A673 (cell line): Measurements from ENCODE around the gene SLC31A1. TPM values are rescaled to one million over a fixed set of nuclear protein-coding genes. Genes with fewer than 3 reads are reported as not detected.

Source experiments
- BruUV-seq: library from RNA; stranded (reverse); fragments of 400-500 nt; replicated peaks from 2 replicates; lab custom pipeline; 2021; lab: Mats Ljungman, UMichigan
- CTCF ChIA-PET: fragments of 300-600 bp; sonication (Branson Sonifier 250); formaldehyde crosslinking; loops from one replicate; lab custom pipeline; 2022; ENCODE audit warnings: antibody characterized with exemption; lab: Charles Lee
- POLR2A ChIA-PET: fragments of 300-600 bp; sonication (Branson Sonifier 250); formaldehyde crosslinking; loops from one replicate; lab custom pipeline; 2022; ENCODE audit warnings: antibody characterized with exemption; ENCODE audit not compliant: low non-redundant PET; lab: Charles Lee
- DNase-seq: peaks from one replicate; pipeline ENCODE4 v3.0.0-alpha.2; 2015; ENCODE audit warnings: low spot score
- H3K27ac ChIP-seq: fragments of 200-600 bp; sonication (generic); 2 replicates; pipeline ENCODE4 v1.5.1; 2016; ENCODE audit warnings: mixed run types, low read depth, mild to moderate bottlenecking, mixed read lengths, antibody characterized with exemption, low read length; ENCODE audit not compliant: poor library complexity, severe bottlenecking
- H3K27me3 ChIP-seq: fragments of 200-600 bp; sonication (generic); replicated peaks from 2 replicates; pipeline ENCODE4 v1.6.1; 2017; ENCODE audit warnings: mixed run types, low read depth, mild to moderate bottlenecking, mixed read lengths, antibody characterized with exemption, low read length; ENCODE audit not compliant: insufficient read depth, poor library complexity
- H3K36me3 ChIP-seq: fragments of 200-600 bp; sonication (generic); 2 replicates; pipeline ENCODE4 v1.6.1; 2016; ENCODE audit warnings: mixed run types, mild to moderate bottlenecking, mixed read lengths, antibody characterized with exemption, low read length; ENCODE audit not compliant: insufficient read depth, poor library complexity, severe bottlenecking
- H3K4me1 ChIP-seq: fragments of 200-600 bp; sonication (generic); 2 replicates; pipeline ENCODE4 v1.6.1; 2017; ENCODE audit warnings: mixed run types, mild to moderate bottlenecking, mixed read lengths, antibody characterized with exemption, low read length; ENCODE audit not compliant: insufficient read depth, poor library complexity, severe bottlenecking
- H3K4me3 ChIP-seq: fragments of 200-600 bp; sonication (generic); 2 replicates; pipeline ENCODE4 v1.5.1; 2016; ENCODE audit warnings: low read depth, mixed run types, mild to moderate bottlenecking, mixed read lengths, low read length; ENCODE audit not compliant: poor library complexity, severe bottlenecking
- H3K9me3 ChIP-seq: fragments of 200-600 bp; sonication (generic); 2 replicates; pipeline ENCODE4 v1.6.1; 2016; ENCODE audit warnings: mixed run types, low read depth, mild to moderate bottlenecking, mixed read lengths, antibody characterized with exemption, low read length; ENCODE audit not compliant: poor library complexity, severe bottlenecking
- CTCF ChIP-seq: fragments of 300-800, 200-600 bp; sonication (generic); conservative IDR thresholded peaks from 2 replicates; pipeline ENCODE4 v1.5.1; 2017; ENCODE audit warnings: low read depth, mild to moderate bottlenecking, antibody characterized with exemption, low read length, moderate library complexity, mixed read lengths
- EZH2 ChIP-seq: fragments of 200-600 bp; sonication (generic); IDR thresholded peaks from 2 replicates; pipeline ENCODE4 v1.6.1; 2017; ENCODE audit warnings: borderline replicate concordance, low read depth, mild to moderate bottlenecking, mixed read lengths, antibody characterized with exemption, low read length; ENCODE audit not compliant: poor library complexity, severe bottlenecking
- intact Hi-C: fragments of 100-400 bp; cut with micrococcal nuclease; formaldehyde crosslinking; loops from one replicate; pipeline ENCODE4 v1.10.0; 2022; ENCODE audit not compliant: unreplicated experiment
- total RNA-seq: library from RNA; stranded (reverse); gene quantifications from 2 replicates; pipeline ENCODE4 v1.2.3, GENCODE V29; 2021

The SLC31A1 gene
- total RNA-seq, 1 experiment from 2014 or later = 32.7 TPM

- CTCF ChIA-PET = no interaction called here
- peak; percentile 4 for DNase-seq
- peaks cover 27% of the 10 kb centered on the region for H3K36me3 ChIP-seq
- no peaks in the 10 kb centered on the region for H3K9me3 ChIP-seq
- no peak overlapping the region for H3K4me3 ChIP-seq
- no peaks in the 10 kb centered on the region for H3K4me1 ChIP-seq
- no TSS peak for BruUV-seq
- intact Hi-C loops = no loop called here
- H3K27me3 ChIP-seq = no peaks in the 10 kb centered on the region
- POLR2A ChIA-PET = no interaction called here
- TF ChIP-seq EZH2 (no peak), CTCF (no peak)
- H3K27ac ChIP-seq = no peak overlapping the region
Observed at GRCh38 chr9:113266174-113266573, 44.8 kb downstream of the SLC31A1 start.

- H3K4me1 ChIP-seq = no peaks in the 10 kb centered on the region
- POLR2A ChIA-PET = no interaction called here
- no TSS peak for BruUV-seq
- TF ChIP-seq EZH2 (no peak), CTCF (no peak)
- intact Hi-C loops = no loop called here
- no peak overlapping the region for H3K27ac ChIP-seq
- H3K27me3 ChIP-seq = no peaks in the 10 kb centered on the region
- CTCF ChIA-PET = no interaction called here
- H3K9me3 ChIP-seq = no peaks in the 10 kb centered on the region
- DNase-seq = no peak
- H3K36me3 ChIP-seq = peaks cover 43% of the 10 kb centered on the region
- no peak overlapping the region for H3K4me3 ChIP-seq
Observed at GRCh38 chr9:113267911-113268566, 46.7 kb downstream of the SLC31A1 start.

- intact Hi-C loops = no loop called here
- Histone ChIP-seq H3K27me3 (no peaks in the 10 kb centered on the region), H3K9me3 (no peaks in the 10 kb centered on the region), H3K27ac (no peak overlapping the region), H3K4me1 (peaks cover 5% of the 10 kb centered on the region), H3K4me3 (no peak overlapping the region), H3K36me3 (peaks cover 46% of the 10 kb centered on the region)
- ChIA-PET POLR2A (interaction anchor here (0.6 kb wide), 1 partner anchor 687 kb away, joined by 12 read pairs; no protein-coding TSS in a partner anchor), CTCF (no interaction called here)
- TF ChIP-seq EZH2 = no peak
- no peak for TF ChIP-seq CTCF
- DNase-seq = no peak
- BruUV-seq = no TSS peak
Observed at GRCh38 chr9:113269355-113269754, 48.0 kb downstream of the SLC31A1 start.
